BLaER1 treated with 17β-estradiol and CSF1 and Interleukin-3, amounts not matched to agents 10 nM and 100 nM (cell line): Measurements from ENCODE around the gene PLXNC1.

Experiments used
- H3K27ac ChIP-seq, 11 experiments: shearing (Covaris generic); formaldehyde crosslinking; 2 replicates each; pipeline ENCODE4 v1.8.1; 2022
- H3K27me3 ChIP-seq, 11 experiments: shearing (Covaris generic); formaldehyde crosslinking; 2 replicates each; pipeline ENCODE4 v1.8.1; 2022
- H3K36me3 ChIP-seq, 11 experiments: shearing (Covaris generic); formaldehyde crosslinking; 2 replicates each; pipeline ENCODE4 v1.8.1; 2022
- H3K4me1 ChIP-seq, 10 experiments: shearing (Covaris generic); formaldehyde crosslinking; 2 replicates each; pipeline ENCODE4 v1.8.1; 2022
- H3K4me2 ChIP-seq, 11 experiments: shearing (Covaris generic); formaldehyde crosslinking; 2 replicates each; pipeline ENCODE4 v1.8.1; 2022
- H3K4me3 ChIP-seq, 10 experiments: shearing (Covaris generic); formaldehyde crosslinking; 2 replicates each; pipeline ENCODE4 v1.8.1; 2022
- H3K9ac ChIP-seq, 11 experiments: shearing (Covaris generic); formaldehyde crosslinking; 2 replicates each; pipeline ENCODE4 v1.8.1; 2022
- H3K9me3 ChIP-seq, 11 experiments: shearing (Covaris generic); formaldehyde crosslinking; replicated peaks in 1 of 11; 2 replicates each; pipeline ENCODE4 v1.8.1; 2022
- H4K20me1 ChIP-seq, 11 experiments: shearing (Covaris generic); formaldehyde crosslinking; 2 replicates each; pipeline ENCODE4 v1.8.1; 2022
- Cebpa-rat ChIP-seq, 11 experiments: shearing (Covaris generic); IDR thresholded peaks; 2 replicates each; pipeline ENCODE4 v1.8.1; 2022

The PLXNC1 gene

DNA sequence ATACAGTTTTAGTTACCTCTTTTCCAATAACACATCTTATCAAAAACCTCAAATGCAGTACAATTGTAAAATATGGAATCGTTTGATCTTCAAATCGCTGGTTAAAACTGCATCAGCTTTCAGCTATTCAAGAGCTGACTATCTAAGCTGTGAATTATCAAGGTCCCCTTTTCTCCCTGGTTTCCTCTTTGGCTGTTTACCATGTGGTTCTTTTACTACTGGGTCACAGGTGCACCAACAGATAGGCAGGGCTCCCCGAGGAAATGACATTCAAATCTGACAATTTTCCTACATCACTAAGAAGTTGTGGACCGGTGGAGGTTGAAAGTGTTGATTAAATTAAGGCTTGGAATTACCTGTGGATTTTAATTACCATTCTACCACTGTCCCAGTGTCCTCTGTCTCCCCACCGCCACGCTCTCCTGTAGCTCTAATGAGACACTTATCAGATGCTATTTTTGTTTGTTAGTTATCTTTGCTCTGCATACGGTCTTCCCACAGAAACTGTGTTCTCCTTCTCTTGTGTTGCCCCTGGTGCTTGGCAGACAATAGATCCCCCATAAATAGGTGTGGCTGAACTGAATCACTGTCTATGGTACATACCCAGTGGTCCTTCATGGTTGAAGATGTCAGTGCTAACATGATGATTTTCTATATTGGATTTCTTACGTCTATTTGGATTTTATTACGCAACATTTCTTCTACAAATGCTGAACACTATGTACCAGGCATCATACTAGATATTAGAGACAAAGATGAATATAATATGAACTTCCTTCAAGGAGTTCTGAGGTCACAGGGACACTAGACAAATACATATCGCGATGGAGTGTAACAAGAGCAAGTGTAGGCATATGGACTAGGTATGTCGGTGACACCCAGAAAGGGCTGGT is 20.9 kb upstream of the PLXNC1 start:
- H3K36me3 ChIP-seq, result no peaks in the 10 kb centered on the region
- peaks cover 0 to 8% (median 0%) of the 10 kb centered on the region in 11 experiments; a peak in 1 of 22 replicates for H3K9me3 ChIP-seq
- H3K4me2 ChIP-seq, result peak overlapping the region in 6 of 11 experiments; percentile 1 to 61 (median 16); a peak in 5 of 22 replicates
- no peak overlapping the region for H3K4me3 ChIP-seq
- peaks cover 18 to 53% (median 39%) of the 10 kb centered on the region in 10 experiments for H3K4me1 ChIP-seq
- TF ChIP-seq Cebpa-rat (IDR thresholded peaks at IDR 0.05), result peak in 8 of 11 experiments; percentile 28 to 89 (median 70); a peak in 13 of 22 replicates
- no peak overlapping the region for H3K9ac ChIP-seq
- no peaks in the 10 kb centered on the region for H3K27me3 ChIP-seq
- no peaks in the 10 kb centered on the region for H4K20me1 ChIP-seq
- no peak overlapping the region for H3K27ac ChIP-seq

DNA sequence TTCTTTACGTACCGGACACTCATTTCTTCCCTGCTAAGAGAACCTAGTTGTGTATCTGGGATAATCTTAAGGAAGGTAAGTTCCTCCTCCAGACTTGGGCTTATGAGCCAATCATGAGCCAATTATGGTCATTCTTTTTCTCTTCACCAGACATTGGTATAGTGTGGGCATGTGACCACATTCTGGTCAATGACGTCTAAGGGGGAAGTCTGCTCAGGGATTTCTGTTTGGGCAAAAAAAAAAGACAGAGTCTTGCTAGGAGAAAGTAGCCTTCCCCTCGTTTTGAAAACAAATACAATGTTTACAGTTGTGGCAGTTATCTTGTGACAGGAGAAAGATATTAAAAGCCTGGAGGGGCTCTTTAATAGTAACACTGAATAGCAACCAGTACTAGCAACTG is 20.1 kb upstream of the PLXNC1 start:
- TF ChIP-seq Cebpa-rat (IDR thresholded peaks at IDR 0.05), result no peak
- Histone ChIP-seq H3K4me3 (no peak overlapping the region), H3K4me2 (no peak overlapping the region), H3K36me3 (no peaks in the 10 kb centered on the region), H3K27me3 (no peaks in the 10 kb centered on the region), H3K27ac (no peak overlapping the region), H3K9me3 (peaks cover 0 to 8% (median 0%) of the 10 kb centered on the region in 11 experiments; a peak in 1 of 22 replicates), H3K9ac (no peak overlapping the region), H4K20me1 (no peaks in the 10 kb centered on the region), H3K4me1 (peaks cover 18 to 45% (median 34%) of the 10 kb centered on the region in 10 experiments)

DNA sequence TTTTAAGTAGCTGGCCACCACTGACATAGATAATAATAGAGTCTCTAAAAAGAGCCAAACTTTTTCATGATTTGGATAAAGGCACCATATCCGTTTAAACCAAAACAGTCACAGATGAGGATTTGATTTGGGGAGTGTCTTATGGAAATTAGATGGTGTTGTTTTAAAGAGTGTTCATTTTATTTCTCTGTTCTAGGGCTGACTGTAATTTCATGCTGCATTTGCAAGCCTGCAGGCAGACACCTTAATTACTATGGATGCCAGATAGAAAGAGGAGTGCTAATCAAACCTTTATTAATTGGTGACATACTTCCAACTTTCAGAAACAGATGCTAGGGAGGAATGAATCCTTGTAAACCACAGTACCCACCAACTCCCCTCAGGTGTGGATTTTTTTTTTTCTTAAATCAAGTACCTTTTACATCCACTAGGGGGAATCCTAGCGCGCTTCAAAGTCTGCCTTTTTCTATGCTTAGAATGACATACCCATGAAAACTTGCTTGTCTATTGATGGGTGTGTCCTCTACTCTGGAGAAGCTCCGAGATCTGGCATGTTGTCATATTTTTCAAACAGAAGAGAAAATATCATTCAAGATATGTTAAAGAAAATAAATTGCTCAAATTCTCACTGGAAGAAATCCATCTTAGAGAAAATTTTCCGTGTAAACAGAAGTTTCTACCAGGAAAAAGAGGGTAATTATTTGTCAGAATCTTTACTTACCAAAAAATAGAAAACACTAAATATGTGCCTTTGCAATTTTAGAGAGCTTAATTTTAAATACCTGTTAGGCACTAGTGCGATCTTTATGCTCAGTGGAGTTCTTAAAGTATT is 14.2 kb upstream of the PLXNC1 start:
- no peak overlapping the region for H3K4me3 ChIP-seq
- H4K20me1 ChIP-seq, result no peaks in the 10 kb centered on the region
- no peaks in the 10 kb centered on the region for H3K27me3 ChIP-seq
- peaks cover 0 to 5% (median 0%) of the 10 kb centered on the region in 10 experiments; a peak in 2 of 20 replicates for H3K4me1 ChIP-seq
- no peak for TF ChIP-seq Cebpa-rat (IDR thresholded peaks at IDR 0.05)
- no peak overlapping the region for H3K27ac ChIP-seq
- peaks cover 0 to 8% (median 0%) of the 10 kb centered on the region in 11 experiments; a peak in 1 of 22 replicates for H3K9me3 ChIP-seq
- no peaks in the 10 kb centered on the region for H3K36me3 ChIP-seq
- H3K4me2 ChIP-seq, result no peak overlapping the region
- no peak overlapping the region for H3K9ac ChIP-seq

DNA sequence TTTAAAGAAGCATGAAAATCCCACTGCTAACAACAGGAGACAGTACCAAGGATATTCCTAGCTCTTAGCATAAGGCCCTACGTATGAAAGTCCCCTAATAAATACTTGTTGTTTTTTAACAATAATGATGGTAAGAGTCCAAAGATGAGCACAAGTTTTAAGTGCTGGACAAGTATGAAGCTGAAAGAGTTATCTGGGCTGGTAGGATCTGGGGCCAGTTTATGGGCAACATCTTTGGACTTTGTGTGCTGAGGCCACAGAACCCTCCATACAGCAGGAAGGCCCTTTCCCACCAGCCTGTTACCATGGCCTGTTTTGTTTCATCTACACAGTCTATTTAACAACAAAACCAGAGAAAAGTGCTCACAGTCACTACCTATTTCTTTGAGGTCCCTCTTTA is 12.5 kb upstream of the PLXNC1 start:
- Histone ChIP-seq H3K27me3 (no peaks in the 10 kb centered on the region), H3K4me3 (no peak overlapping the region), H3K27ac (no peak overlapping the region), H3K9me3 (no peaks in the 10 kb centered on the region), H3K4me2 (no peak overlapping the region), H3K4me1 (peaks cover 0 to 6% (median 0%) of the 10 kb centered on the region in 10 experiments; a peak in 2 of 20 replicates), H4K20me1 (no peaks in the 10 kb centered on the region), H3K9ac (no peak overlapping the region), H3K36me3 (no peaks in the 10 kb centered on the region)
- no peak for TF ChIP-seq Cebpa-rat (IDR thresholded peaks at IDR 0.05)

DNA sequence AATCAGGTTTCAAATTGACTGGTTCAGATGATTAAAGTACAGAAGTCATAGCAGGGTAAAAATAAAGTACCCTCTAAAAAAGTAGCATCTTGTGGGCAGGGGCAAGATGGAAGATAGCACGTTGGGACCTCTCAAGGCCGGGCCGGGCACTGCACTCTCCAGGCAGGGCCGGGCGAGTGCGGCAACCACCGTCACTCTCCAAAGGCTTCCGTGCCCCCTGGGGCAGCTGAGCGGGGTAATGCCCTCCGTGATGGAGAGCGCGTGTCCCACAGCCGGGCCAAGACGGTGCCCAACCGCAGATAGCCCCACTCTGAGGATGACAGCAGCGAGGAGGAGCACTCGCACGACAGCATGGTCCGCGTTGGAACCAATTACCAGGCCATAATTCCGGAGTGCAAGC is 8.6 kb upstream of the PLXNC1 start:
- Histone ChIP-seq H3K4me2 (no peak overlapping the region), H3K27ac (no peak overlapping the region), H3K9me3 (no peaks in the 10 kb centered on the region), H3K9ac (no peak overlapping the region), H3K27me3 (no peaks in the 10 kb centered on the region), H3K36me3 (no peaks in the 10 kb centered on the region), H4K20me1 (no peaks in the 10 kb centered on the region), H3K4me1 (peaks cover 0 to 6% (median 0%) of the 10 kb centered on the region in 10 experiments; a peak in 4 of 20 replicates), H3K4me3 (no peak overlapping the region)
- TF ChIP-seq Cebpa-rat (IDR thresholded peaks at IDR 0.05), result no peak

DNA sequence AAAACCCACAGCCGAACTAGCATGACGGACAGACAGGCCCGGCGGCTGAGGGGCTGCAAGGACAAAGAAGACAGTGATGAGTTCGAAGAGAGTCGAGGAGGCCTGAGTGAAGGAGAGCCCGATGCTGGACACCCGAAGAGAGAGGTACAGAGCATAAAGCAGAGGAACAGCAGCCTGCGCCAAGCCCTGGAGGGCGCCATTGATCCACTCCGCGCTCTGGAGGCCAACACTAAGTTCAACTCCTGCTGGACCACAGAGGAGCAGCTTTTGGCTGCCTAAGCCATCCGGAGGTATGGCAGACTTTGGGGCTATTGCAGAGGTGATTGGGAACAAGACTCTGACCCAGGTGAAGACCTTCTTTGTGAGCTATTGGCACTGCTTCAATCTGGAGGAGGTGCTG is 7.8 kb upstream of the PLXNC1 start:
- H3K4me3 ChIP-seq, result no peak overlapping the region
- H4K20me1 ChIP-seq, result no peaks in the 10 kb centered on the region
- H3K4me2 ChIP-seq, result no peak overlapping the region
- H3K27ac ChIP-seq, result no peak overlapping the region
- TF ChIP-seq Cebpa-rat (IDR thresholded peaks at IDR 0.05), result no peak
- H3K9ac ChIP-seq, result no peak overlapping the region
- H3K4me1 ChIP-seq, result peaks cover 0 to 6% (median 0%) of the 10 kb centered on the region in 10 experiments; a peak in 4 of 20 replicates
- no peaks in the 10 kb centered on the region for H3K36me3 ChIP-seq
- no peaks in the 10 kb centered on the region for H3K9me3 ChIP-seq
- H3K27me3 ChIP-seq, result no peaks in the 10 kb centered on the region; a peak in 1 of 22 replicates

DNA sequence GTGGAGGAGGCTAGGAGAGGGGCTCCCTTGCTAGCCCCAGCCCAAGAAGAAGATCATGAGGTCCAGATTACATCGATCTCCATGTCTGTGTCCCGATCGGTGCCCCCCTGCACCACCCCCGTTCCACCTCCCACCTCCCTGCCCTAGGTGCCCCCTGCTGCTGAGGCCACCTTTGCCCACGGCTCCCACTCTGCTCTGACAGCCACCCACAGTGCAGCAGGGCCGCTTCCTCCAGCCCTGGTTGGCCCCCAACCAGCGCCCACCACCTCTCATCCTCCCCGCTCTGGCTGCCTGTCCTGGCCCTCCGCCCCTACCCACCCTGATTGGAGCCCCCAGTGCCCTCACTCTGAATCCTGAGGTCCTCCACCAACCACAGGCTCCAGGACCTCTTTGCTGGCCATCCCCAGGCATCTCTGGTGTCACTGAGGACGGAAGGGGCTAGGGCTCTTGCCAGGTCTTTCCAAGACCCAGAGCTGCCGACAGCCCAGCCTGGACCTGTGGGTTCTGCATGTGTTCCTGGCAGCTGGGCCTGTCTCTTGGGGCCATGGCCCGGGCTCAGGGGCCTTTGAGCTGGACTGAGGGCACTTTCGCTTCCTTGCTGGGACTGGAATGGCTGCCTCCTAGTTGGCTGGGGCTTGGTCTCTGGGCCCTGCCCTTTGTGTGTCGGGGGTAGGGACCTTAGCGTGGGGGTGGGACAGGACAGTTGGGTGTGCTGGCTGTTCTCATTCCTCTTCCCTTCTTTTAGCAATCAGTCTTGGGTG is 7.2 kb upstream of the PLXNC1 start:
- H3K9ac ChIP-seq, result no peak overlapping the region
- no peak overlapping the region for H3K4me3 ChIP-seq
- no peak for TF ChIP-seq Cebpa-rat (IDR thresholded peaks at IDR 0.05)
- H4K20me1 ChIP-seq, result no peaks in the 10 kb centered on the region
- H3K27ac ChIP-seq, result no peak overlapping the region
- peaks cover under 1 to 5% (median 4%) of the 10 kb centered on the region in 11 experiments; a peak in 18 of 22 replicates for H3K27me3 ChIP-seq
- peak overlapping the region in 4 of 11 experiments; percentile 13 to 31 (median 14); a peak in 3 of 22 replicates for H3K4me2 ChIP-seq
- H3K4me1 ChIP-seq, result peaks cover 0 to 6% (median 0%) of the 10 kb centered on the region in 10 experiments; a peak in 4 of 20 replicates
- no peaks in the 10 kb centered on the region for H3K36me3 ChIP-seq
- H3K9me3 ChIP-seq, result no peaks in the 10 kb centered on the region

DNA sequence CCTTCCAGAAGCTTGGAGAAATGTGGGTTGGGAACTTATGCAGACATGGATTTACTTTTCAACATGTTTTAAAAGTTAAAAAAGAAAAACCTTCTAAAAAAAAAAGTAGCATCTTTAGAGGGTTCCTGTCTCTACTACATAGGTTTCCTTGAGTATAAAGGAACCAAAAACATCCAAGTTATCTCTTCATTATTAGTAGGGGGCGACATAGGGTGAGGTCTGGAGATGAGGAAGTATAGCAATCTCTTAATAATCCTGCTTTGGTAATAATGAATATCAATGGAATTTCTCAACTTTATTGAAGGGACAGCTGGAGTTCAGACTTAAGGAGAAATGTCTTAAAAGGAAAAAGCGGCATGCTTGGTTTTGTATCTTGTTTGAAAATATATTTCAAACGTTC is 6.5 kb upstream of the PLXNC1 start:
- no peak for TF ChIP-seq Cebpa-rat (IDR thresholded peaks at IDR 0.05)
- H3K36me3 ChIP-seq, result no peaks in the 10 kb centered on the region
- no peak overlapping the region for H3K4me3 ChIP-seq
- H4K20me1 ChIP-seq, result peaks cover 0 to 2% (median 0%) of the 10 kb centered on the region in 11 experiments; a peak in 1 of 22 replicates
- H3K27ac ChIP-seq, result no peak overlapping the region
- peaks cover 7 to 12% (median 11%) of the 10 kb centered on the region in 11 experiments for H3K27me3 ChIP-seq
- peak overlapping the region in 2 of 11 experiments; percentile 14 to 15; a peak in 1 of 22 replicates for H3K4me2 ChIP-seq
- H3K9me3 ChIP-seq, result no peaks in the 10 kb centered on the region
- no peak overlapping the region for H3K9ac ChIP-seq
- peaks cover 0 to 6% (median 0%) of the 10 kb centered on the region in 10 experiments; a peak in 4 of 20 replicates for H3K4me1 ChIP-seq
